BLaER1 (cell line): ENCODE data around the gene C12orf76.
A peak's percentile ranks its signal among the peaks of the same experiment; 100 is the strongest.

Source experiments
- H3K27ac ChIP-seq: shearing (Covaris generic); formaldehyde crosslinking; 2 replicates; pipeline ENCODE4 v1.8.1; 2022
- H3K27me3 ChIP-seq: shearing (Covaris generic); formaldehyde crosslinking; 2 replicates; pipeline ENCODE4 v1.8.1; 2022
- H3K36me3 ChIP-seq: shearing (Covaris generic); formaldehyde crosslinking; 2 replicates; pipeline ENCODE4 v1.8.1; 2022
- H3K4me1 ChIP-seq: shearing (Covaris generic); formaldehyde crosslinking; 2 replicates; pipeline ENCODE4 v1.8.1; 2022
- H3K4me2 ChIP-seq: shearing (Covaris generic); formaldehyde crosslinking; 2 replicates; pipeline ENCODE4 v1.8.1; 2022
- H3K4me3 ChIP-seq: shearing (Covaris generic); formaldehyde crosslinking; 2 replicates; pipeline ENCODE4 v1.8.1; 2022
- H3K9ac ChIP-seq: shearing (Covaris generic); formaldehyde crosslinking; 2 replicates; pipeline ENCODE4 v1.8.1; 2022
- H3K9me3 ChIP-seq: shearing (Covaris generic); formaldehyde crosslinking; 2 replicates; pipeline ENCODE4 v1.8.1; 2022
- H4K20me1 ChIP-seq: shearing (Covaris generic); formaldehyde crosslinking; 2 replicates; pipeline ENCODE4 v1.8.1; 2022
- Cebpa-rat ChIP-seq: shearing (Covaris generic); IDR thresholded peaks from 2 replicates; pipeline ENCODE4 v1.8.1; 2022

C12orf76 gene

DNA sequence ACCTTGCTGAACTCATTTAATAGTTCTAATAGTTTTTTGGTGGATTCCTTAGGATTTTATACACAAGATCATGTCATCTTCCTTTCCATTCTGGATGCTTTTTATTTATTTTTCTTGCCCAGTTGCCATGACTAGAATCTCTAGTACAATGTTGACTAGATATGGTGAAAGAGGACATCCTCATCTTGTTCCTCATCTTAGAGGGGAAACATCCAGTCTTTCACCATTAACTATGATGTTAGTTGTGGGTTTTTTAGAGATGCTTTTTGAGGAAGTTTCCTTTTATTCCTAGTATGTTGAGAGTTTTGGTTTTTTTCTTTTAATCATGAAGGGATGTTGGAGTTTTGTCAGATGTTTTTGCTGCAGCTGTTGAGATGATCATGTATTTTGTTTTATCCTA lies 40.4 kb downstream of the C12orf76 start:
- TF ChIP-seq Cebpa-rat = no peak
- Histone ChIP-seq H3K9me3 (no peaks in the 10 kb centered on the region), H3K27ac (no peak overlapping the region), H4K20me1 (peaks cover 18% of the 10 kb centered on the region; the same call in 1 of the 2 replicates), H3K4me2 (no peak overlapping the region), H3K4me3 (no peak overlapping the region), H3K27me3 (no peaks in the 10 kb centered on the region), H3K4me1 (peaks cover 22% of the 10 kb centered on the region), H3K36me3 (peaks cover 21% of the 10 kb centered on the region), H3K9ac (no peak overlapping the region)

DNA sequence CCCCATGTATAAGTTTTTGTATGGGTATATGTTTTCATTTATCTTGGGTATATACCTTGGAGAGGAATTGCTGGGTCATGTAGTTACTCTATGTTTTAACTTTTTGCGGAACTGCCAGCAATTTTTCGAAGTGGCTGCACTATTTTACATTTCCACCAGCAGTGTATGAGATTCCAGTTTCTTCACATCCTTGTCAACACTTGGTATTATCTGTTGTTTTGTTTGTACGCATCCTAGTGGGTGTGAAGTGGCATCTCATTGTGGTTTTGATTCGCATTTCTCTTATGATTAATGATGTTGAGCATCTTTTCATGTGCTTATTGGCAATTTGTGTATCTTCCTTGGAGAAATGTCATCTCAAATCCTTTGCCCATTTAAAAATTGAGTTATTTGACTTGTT lies 42.2 kb downstream of the C12orf76 start:
- Histone ChIP-seq H3K9ac (no peak overlapping the region), H3K4me1 (peaks cover 7% of the 10 kb centered on the region; the same call in 1 of the 2 replicates), H4K20me1 (peaks cover 22% of the 10 kb centered on the region), H3K27me3 (peaks cover 5% of the 10 kb centered on the region; the same call in 1 of the 2 replicates), H3K36me3 (peaks cover 13% of the 10 kb centered on the region), H3K4me3 (no peak overlapping the region), H3K9me3 (no peaks in the 10 kb centered on the region), H3K4me2 (no peak overlapping the region), H3K27ac (no peak overlapping the region)
- no peak for TF ChIP-seq Cebpa-rat

DNA sequence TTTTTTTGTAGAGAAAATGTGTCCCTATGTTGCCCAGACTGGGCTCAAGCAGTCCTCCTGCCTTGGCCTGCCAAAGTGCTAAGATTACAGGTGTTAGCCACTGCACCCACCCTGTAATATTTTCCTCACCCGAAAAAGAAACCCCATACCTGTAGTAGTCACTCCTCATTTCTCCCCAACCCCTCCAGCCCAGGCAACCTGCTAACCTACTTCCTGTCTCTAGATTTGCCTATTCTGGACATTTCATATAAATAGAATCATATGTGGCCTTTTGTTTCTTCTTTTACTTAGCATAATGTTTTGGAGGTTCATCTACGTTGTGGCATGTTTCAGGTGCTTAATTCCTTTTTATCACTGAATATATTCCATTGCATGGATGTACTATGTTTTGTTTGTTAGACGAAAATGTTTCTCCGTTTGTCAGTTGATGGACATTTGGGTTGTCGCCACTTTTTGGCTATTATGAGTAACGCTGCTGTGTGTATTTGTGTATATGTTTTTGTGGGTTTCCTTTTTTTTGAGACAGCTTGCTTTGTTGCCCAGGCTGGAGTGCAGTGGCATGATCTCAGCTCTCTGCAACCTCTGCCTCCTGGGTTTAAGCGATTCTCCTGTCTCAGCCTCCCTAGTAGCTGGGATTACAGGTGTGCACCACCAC lies 42.9 kb downstream of the C12orf76 start:
- Histone ChIP-seq H3K9ac (no peak overlapping the region), H3K4me2 (no peak overlapping the region), H4K20me1 (peaks cover 27% of the 10 kb centered on the region), H3K27me3 (peaks cover 11% of the 10 kb centered on the region), H3K36me3 (peaks cover 13% of the 10 kb centered on the region), H3K27ac (no peak overlapping the region), H3K9me3 (no peaks in the 10 kb centered on the region), H3K4me1 (peaks cover 10% of the 10 kb centered on the region), H3K4me3 (no peak overlapping the region)
- no peak for TF ChIP-seq Cebpa-rat

DNA sequence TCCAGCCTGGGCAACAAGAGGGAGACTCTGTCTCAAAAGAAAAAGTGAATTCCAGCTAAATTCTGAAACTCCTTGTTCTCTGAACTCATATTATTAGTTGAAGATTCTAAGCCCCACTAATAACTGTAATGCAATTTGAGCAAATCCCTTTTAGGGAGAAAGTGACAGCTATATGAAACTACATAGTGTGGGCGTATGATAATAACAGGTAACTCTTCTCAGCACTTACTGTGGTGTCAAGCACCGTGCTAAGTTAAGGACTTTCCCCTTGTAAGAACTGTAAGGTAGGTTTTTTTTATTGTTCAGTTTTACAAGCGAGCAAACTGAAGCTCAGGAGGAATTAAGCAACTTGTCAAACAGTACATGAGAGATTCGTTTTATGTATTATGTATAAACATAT lies 43.7 kb downstream of the C12orf76 start:
- Histone ChIP-seq H3K4me2 (no peak overlapping the region), H4K20me1 (peaks cover 35% of the 10 kb centered on the region), H3K4me1 (peaks cover 16% of the 10 kb centered on the region), H3K9me3 (no peaks in the 10 kb centered on the region), H3K4me3 (no peak overlapping the region), H3K36me3 (peaks cover 13% of the 10 kb centered on the region), H3K9ac (no peak overlapping the region), H3K27me3 (peaks cover 20% of the 10 kb centered on the region), H3K27ac (no peak overlapping the region)
- no peak for TF ChIP-seq Cebpa-rat

DNA sequence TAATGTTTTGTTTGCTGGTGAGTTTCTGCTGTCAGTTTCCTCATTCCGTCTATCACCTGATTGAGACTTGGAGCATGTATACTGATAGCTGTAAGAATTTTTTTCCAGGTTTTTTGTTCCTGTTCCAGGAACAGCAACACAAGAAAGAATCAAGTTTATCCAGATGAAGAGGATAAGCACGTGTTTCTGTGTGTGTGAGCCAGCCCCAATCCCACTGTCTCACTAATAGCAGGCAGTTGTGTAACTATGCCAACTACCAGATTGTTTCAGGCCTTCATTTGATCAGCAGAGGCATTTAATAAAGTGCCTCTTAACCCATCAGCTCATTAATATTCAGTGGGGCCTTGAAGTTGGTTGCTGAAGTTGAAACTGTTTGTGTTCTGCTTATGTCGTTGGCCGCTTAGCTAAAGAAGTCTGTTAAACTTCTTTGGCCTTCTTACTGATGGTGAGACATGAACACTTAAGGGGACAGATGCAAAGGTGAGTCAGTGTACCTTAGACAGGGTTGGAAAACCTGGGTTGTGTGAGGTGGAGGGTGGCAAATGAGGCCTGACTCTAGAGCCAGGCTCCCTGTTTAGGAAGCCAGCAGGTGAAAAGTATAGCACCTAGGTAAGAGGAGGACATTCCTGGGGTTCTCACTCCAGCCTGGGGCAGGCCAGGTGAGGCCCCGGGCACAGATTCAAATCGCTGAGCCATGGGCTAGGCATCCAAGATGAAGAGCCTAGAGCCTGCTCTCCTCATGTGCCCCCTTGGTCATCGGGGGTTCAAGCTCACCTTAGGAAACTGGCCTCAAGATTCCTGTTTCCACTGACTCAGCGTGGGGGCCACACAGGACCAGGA lies 45.4 kb downstream of the C12orf76 start:
- H3K4me1 ChIP-seq = peaks cover 25% of the 10 kb centered on the region
- no peaks in the 10 kb centered on the region for H3K9me3 ChIP-seq
- H3K27ac ChIP-seq = no peak overlapping the region
- H3K4me2 ChIP-seq = no peak overlapping the region
- H3K27me3 ChIP-seq = peaks cover 27% of the 10 kb centered on the region
- peaks cover 35% of the 10 kb centered on the region for H4K20me1 ChIP-seq
- no peak overlapping the region for H3K9ac ChIP-seq
- peaks cover 13% of the 10 kb centered on the region for H3K36me3 ChIP-seq
- no peak for TF ChIP-seq Cebpa-rat
- no peak overlapping the region for H3K4me3 ChIP-seq

DNA sequence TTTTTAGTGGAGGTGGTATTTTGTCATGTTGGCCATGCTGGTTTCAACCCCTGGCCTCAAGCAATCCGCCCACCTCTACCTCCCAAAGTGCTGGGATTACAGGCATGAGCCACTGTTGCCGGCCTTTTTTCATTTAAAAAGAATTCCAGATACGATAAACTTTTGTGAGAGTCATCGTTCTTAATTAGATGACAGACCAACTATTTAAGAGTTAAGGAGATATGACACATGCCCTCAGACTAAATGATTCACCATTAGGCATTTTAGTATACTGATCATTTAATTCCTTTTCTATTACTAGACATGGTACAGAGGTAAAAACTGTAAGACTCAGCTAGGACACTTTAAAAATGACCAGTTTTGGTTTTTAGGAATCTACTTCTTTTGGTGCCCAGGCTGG lies 46.7 kb downstream of the C12orf76 start:
- no peak overlapping the region for H3K9ac ChIP-seq

DNA sequence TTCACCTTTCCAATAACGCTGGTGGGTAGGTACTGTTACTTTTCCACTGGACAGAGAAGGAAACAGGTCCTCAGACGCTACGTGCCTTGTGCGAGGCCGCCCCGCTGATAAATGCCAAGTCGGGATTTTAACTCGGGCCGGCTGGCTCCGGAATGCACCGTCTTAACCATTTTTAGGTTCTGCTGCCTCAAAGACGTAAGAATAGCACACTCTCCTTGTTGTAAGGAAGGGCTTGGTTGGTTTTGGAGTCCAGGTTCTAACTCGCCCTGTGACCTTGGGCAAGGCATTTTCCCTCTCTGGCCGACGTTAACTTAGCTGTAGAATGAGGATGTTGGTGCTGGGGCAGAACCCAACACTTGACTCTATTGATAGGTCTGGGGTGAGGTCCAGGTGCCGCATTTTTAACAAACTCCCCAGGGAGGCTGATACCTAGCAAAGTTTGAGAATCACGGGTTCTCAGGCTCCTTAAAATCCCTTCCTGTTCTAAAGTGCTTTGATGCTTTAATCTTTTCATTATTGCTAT lies 48.3 kb downstream of the C12orf76 start:
- Histone ChIP-seq H4K20me1 (peaks cover 37% of the 10 kb centered on the region), H3K4me2 (peak overlapping the region; percentile 90), H3K4me1 (peaks cover 31% of the 10 kb centered on the region), H3K9me3 (no peaks in the 10 kb centered on the region), H3K27me3 (peaks cover 27% of the 10 kb centered on the region), H3K9ac (peak overlapping the region; percentile 96), H3K36me3 (peaks cover 13% of the 10 kb centered on the region), H3K4me3 (peak overlapping the region; percentile 92), H3K27ac (no peak overlapping the region; the same call in 1 of the 2 replicates)
- no peak for TF ChIP-seq Cebpa-rat

More for the DNA sequence above, 46.7 kb downstream of the C12orf76 start:
- H3K4me1 ChIP-seq = peaks cover 30% of the 10 kb centered on the region
- H4K20me1 ChIP-seq = peaks cover 34% of the 10 kb centered on the region
- peaks cover 13% of the 10 kb centered on the region for H3K36me3 ChIP-seq
- no peak overlapping the region for H3K4me3 ChIP-seq
- no peak overlapping the region for H3K27ac ChIP-seq
- H3K27me3 ChIP-seq = peaks cover 27% of the 10 kb centered on the region
- 0 out of 2 replicates have a peak overlapping the region, but pooled peaks have one; percentile 90 for H3K4me2 ChIP-seq
- no peaks in the 10 kb centered on the region for H3K9me3 ChIP-seq
- TF ChIP-seq Cebpa-rat = no peak

DNA sequence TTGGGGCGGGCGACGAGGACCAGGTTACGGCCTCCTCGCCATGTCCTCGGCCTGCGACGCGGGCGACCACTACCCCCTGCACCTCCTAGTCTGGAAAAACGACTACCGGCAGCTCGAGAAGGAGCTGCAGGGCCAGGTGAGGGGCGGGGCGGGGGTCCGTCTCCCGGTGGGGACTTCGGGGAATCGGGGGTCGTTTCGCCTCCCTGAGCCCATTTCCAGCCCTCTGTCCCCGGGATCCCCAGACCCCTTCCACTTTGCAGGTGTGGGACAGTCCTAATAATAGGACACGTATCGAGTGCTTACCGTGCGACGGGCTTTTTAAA lies 48.7 kb downstream of the C12orf76 start:
- H3K27me3 ChIP-seq = peaks cover 27% of the 10 kb centered on the region
- peak overlapping the region; percentile 96 for H3K27ac ChIP-seq
- no peaks in the 10 kb centered on the region for H3K9me3 ChIP-seq
- H3K4me1 ChIP-seq = peaks cover 34% of the 10 kb centered on the region
- H3K36me3 ChIP-seq = peaks cover 13% of the 10 kb centered on the region
- peak overlapping the region; percentile 92 for H3K4me3 ChIP-seq
- peak overlapping the region; percentile 90 for H3K4me2 ChIP-seq
- no peak for TF ChIP-seq Cebpa-rat
- peaks cover 41% of the 10 kb centered on the region for H4K20me1 ChIP-seq
- peak overlapping the region; percentile 96 for H3K9ac ChIP-seq

DNA sequence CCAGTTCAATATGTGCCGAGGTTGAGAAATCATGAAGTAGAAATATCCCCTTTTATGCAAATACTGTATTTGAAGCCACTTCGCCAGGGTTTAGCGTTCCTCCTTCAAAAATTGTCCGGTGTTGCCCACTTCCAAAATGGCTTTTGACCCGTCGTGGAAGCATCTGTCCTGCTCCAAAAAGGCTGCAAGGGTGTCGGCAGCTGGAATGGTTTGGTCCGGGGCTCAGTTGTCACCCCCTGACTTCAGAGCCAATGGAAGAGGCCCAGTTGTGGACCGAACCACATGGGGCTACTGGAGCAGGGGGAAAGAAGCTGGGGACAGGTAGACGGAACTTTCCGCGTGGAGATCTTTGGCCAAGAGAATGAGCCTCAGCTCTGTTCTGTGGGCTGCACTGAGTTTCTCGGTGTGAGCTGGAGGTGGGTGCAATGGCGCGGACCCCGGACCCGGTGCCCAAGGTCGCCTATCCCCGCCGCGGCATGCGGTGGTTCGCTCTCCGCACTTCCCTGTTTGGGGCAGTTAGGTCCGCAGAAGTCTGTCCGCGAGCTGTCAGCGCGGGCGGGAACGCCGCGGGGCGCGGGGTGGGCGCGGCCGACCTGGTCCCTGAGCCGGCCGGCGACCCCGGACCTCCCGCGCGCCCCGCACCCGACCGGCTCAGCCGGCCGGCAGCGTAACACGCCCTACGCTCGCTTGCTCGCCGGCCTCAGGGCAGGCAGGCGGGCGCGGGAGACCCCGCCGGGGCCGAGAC lies 49.2 kb downstream of the C12orf76 start, which contains the start of gene ANKRD13A:
TSS of gene ANKRD13A (plus strand) at position 527 of the 745 bp plus-strand sequence. CDS start 259 bp downstream, outside the sequence.
- Histone ChIP-seq H3K4me2 (peak within 1 kb of the TSS; percentile 90), H3K27ac (peak within 1 kb of the TSS; percentile 96), H3K36me3 (peaks cover 13% of the 10 kb centered on the region), H3K9ac (peak within 1 kb of the TSS; percentile 96), H3K9me3 (no peaks in the 10 kb centered on the region), H3K27me3 (peaks cover 27% of the 10 kb centered on the region), H3K4me1 (peaks cover 39% of the 10 kb centered on the region), H4K20me1 (peaks cover 47% of the 10 kb centered on the region), H3K4me3 (peak within 1 kb of the TSS; percentile 92)
- no peak for TF ChIP-seq Cebpa-rat
